Osteoblast (primary cell): ENCODE results near the gene PTPRR. TPM values are rescaled to one million over a fixed set of nuclear protein-coding genes. Genes with fewer than 3 reads are reported as not detected.

ENCODE experiments used
- DNase-seq: peaks from one replicate; pipeline ENCODE4 v3.0.0; 2011; ENCODE audit warnings: low spot score, mixed read lengths; ENCODE audit not compliant: insufficient read length; ENCODE audit errors: missing footprints
- H2AFZ ChIP-seq: 2 replicates; pipeline ENCODE4 v1.6.0; 2011; ENCODE audit warnings: mild to moderate bottlenecking, low read length
- H3K27ac ChIP-seq: 2 replicates; pipeline ENCODE4 v1.5.1; 2011; ENCODE audit warnings: mild to moderate bottlenecking, low read depth, low read length, moderate library complexity
- H3K27me3 ChIP-seq: 2 replicates; pipeline ENCODE4 v1.6.0; 2012; ENCODE audit warnings: mild to moderate bottlenecking, control low read depth, inconsistent platforms, low read length, moderate library complexity; ENCODE audit not compliant: insufficient read depth
- H3K36me3 ChIP-seq: 2 replicates; pipeline ENCODE4 v1.5.1; 2011; ENCODE audit warnings: mild to moderate bottlenecking, low read length, control low read depth, moderate library complexity; ENCODE audit not compliant: insufficient read depth
- H3K4me1 ChIP-seq: 2 replicates; pipeline ENCODE4 v1.5.1; 2011; ENCODE audit warnings: mild to moderate bottlenecking, low read length, control low read depth, moderate library complexity; ENCODE audit not compliant: insufficient read depth
- H3K4me2 ChIP-seq: 2 replicates; pipeline ENCODE4 v1.6.0; 2011; ENCODE audit warnings: mild to moderate bottlenecking, low read length; ENCODE audit not compliant: insufficient read depth
- H3K4me3 ChIP-seq: fragments of 200-600 bp; sonication (generic); 3 replicates; pipeline ENCODE4 v1.5.1; 2012; ENCODE audit warnings: mild to moderate bottlenecking, low read length, inconsistent platforms; ENCODE audit not compliant: insufficient read depth
- H3K79me2 ChIP-seq: 2 replicates; pipeline ENCODE4 v1.6.0; 2012; ENCODE audit warnings: mild to moderate bottlenecking, low read length, control low read depth, inconsistent platforms; ENCODE audit not compliant: insufficient read depth
- H3K9me3 ChIP-seq: 2 replicates; pipeline ENCODE4 v1.5.1; 2011; ENCODE audit warnings: low read depth, low read length, control low read depth
- H4K20me1 ChIP-seq: 2 replicates; pipeline ENCODE4 v1.6.0; 2012; ENCODE audit warnings: mild to moderate bottlenecking, low read length, control low read depth; ENCODE audit not compliant: insufficient read depth
- total RNA-seq: library from RNA; depleted of rRNA; stranded (reverse); fragments of >200 nt; gene quantifications from 2 replicates; pipeline ENCODE4 v1.2.3, GENCODE V29; 2012
- TF ChIP-seq, protein P1 (sequence below): IDR thresholded peaks from 2 replicates; pipeline ENCODE4 v1.5.1; 2011; ENCODE audit warnings: mild to moderate bottlenecking, low read depth, low read length, moderate library complexity; ENCODE audit errors: extremely low read depth

PTPRR gene
- total RNA-seq, 1 donor = not detected

GRCh38 chr12:70875628-70876027 is 44.9 kb downstream of the PTPRR start:
- no peaks in the 10 kb centered on the region for H3K79me2 ChIP-seq
- H3K9me3 ChIP-seq = no peaks in the 10 kb centered on the region
- H3K4me3 ChIP-seq = no peak overlapping the region
- no peaks in the 10 kb centered on the region for H3K27me3 ChIP-seq
- TF ChIP-seq, protein P1, sequence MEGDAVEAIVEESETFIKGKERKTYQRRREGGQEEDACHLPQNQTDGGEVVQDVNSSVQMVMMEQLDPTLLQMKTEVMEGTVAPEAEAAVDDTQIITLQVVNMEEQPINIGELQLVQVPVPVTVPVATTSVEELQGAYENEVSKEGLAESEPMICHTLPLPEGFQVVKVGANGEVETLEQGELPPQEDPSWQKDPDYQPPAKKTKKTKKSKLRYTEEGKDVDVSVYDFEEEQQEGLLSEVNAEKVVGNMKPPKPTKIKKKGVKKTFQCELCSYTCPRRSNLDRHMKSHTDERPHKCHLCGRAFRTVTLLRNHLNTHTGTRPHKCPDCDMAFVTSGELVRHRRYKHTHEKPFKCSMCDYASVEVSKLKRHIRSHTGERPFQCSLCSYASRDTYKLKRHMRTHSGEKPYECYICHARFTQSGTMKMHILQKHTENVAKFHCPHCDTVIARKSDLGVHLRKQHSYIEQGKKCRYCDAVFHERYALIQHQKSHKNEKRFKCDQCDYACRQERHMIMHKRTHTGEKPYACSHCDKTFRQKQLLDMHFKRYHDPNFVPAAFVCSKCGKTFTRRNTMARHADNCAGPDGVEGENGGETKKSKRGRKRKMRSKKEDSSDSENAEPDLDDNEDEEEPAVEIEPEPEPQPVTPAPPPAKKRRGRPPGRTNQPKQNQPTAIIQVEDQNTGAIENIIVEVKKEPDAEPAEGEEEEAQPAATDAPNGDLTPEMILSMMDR = no peak
- no peaks in the 10 kb centered on the region for H3K36me3 ChIP-seq
- H3K4me1 ChIP-seq = no peaks in the 10 kb centered on the region
- H4K20me1 ChIP-seq = no peaks in the 10 kb centered on the region
- H2AFZ ChIP-seq = no peak overlapping the region
- H3K4me2 ChIP-seq = no peak overlapping the region
- peak; percentile 27 for DNase-seq
- no peak overlapping the region for H3K27ac ChIP-seq

DNA sequence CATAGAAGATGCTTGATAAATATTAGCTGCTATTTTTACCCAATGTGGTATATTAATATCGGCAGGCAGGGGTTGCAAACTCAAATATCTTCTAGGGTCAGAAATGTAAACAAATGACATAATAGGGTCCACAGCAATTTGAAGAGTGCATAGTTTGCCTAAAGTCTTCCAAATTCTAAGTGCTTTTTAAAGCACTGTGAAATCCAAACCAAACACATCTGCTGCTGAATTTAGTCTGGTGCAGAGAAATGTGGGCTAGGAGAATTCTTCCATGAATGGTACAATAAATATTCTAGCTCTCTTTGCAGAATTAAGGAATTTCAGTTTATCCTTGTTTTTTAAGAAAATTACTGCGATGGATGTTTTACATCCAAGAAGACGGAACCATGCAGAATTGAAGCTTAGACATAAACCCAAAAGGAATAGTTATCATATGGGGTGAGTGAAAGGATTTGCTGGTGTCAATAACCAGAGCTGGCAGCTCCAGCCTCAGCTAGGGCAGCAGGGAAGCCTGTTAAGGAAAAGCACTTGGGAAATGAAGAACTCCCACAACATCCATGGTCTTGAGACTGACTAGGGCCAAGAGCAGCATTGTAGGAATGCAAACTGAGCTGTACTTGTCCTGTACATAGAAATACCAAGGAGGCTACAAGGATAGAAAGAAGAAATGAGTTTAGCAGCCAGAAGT is 65.5 kb downstream of the PTPRR start:
- peaks cover 4% of the 10 kb centered on the region for H3K4me1 ChIP-seq
- H3K79me2 ChIP-seq = no peaks in the 10 kb centered on the region
- H3K27me3 ChIP-seq = peaks cover 17% of the 10 kb centered on the region
- H2AFZ ChIP-seq = no peak overlapping the region
- H3K36me3 ChIP-seq = no peaks in the 10 kb centered on the region
- no peaks in the 10 kb centered on the region for H3K9me3 ChIP-seq
- DNase-seq = no peak
- H3K4me2 ChIP-seq = no peak overlapping the region
- no peak overlapping the region for H3K27ac ChIP-seq
- H4K20me1 ChIP-seq = no peaks in the 10 kb centered on the region
- TF ChIP-seq, protein P1 = no peak
- H3K4me3 ChIP-seq = no peak overlapping the region

DNA sequence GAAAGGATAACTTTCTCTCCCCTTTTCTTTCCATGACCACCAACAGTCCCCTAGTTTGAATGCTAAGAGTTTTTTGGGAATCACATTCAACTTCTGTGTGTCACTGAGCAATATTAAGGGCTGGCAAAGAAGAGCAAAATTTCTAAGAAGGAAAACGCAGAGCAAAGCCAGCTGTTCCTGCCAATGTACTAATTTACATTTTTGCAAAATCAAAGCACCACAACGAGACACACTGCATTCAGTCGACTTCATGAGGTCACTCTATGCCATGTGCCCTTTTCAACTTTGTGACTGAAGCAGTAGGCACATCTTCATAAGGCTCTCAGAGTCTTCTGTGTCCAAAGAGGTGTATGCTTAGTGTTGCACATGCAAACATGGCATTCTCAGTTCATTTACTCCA is 66.4 kb downstream of the PTPRR start:
- Histone ChIP-seq H4K20me1 (no peaks in the 10 kb centered on the region), H3K27ac (no peak overlapping the region), H3K79me2 (no peaks in the 10 kb centered on the region), H3K4me2 (no peak overlapping the region), H3K27me3 (peaks cover 17% of the 10 kb centered on the region), H2AFZ (no peak overlapping the region), H3K4me1 (peaks cover 4% of the 10 kb centered on the region), H3K9me3 (no peaks in the 10 kb centered on the region), H3K4me3 (no peak overlapping the region), H3K36me3 (no peaks in the 10 kb centered on the region)
- TF ChIP-seq, protein P1 = no peak
- no peak for DNase-seq

DNA sequence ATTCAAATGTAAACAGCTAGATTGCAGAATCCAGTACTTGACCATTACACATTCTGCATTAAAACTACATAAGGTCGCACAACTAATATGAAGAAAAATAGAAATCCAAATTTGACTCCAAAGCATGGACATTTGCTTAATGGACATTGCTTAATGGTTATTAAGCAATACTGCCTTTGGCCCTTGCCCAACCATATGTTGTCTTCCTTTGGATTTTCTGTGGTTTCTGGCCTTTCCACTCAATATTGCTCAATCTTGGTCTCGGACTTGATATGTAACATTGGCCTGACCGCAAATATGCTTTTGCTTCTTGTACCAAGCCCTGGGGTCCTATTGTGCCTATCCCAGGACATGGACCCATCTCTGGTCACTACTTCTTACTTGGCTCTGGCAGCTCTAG is 67.2 kb downstream of the PTPRR start:
- no peaks in the 10 kb centered on the region for H4K20me1 ChIP-seq

More for the DNA sequence above, 67.2 kb downstream of the PTPRR start:
- peak overlapping the region; percentile 27 for H3K4me2 ChIP-seq
- no peaks in the 10 kb centered on the region for H3K79me2 ChIP-seq
- H2AFZ ChIP-seq = no peak overlapping the region
- H3K27ac ChIP-seq = no peak overlapping the region
- TF ChIP-seq, protein P1 = no peak
- no peak overlapping the region for H3K4me3 ChIP-seq
- H3K4me1 ChIP-seq = peaks cover 4% of the 10 kb centered on the region
- DNase-seq = no peak
- H3K9me3 ChIP-seq = no peaks in the 10 kb centered on the region
- no peaks in the 10 kb centered on the region for H3K36me3 ChIP-seq
- H3K27me3 ChIP-seq = peaks cover 17% of the 10 kb centered on the region
